HL-60/S4 (cell line): ENCODE results near the gene ACAP1.

ENCODE experiments used
- in situ Hi-C: fragments of 300-500 bp; cut with MboI; formaldehyde crosslinking; loops from 2 replicates; pipeline ENCODE4 v1.14.3; 2022; ENCODE audit warnings: low sequenced_read_pairs

Gene ACAP1, protein sequence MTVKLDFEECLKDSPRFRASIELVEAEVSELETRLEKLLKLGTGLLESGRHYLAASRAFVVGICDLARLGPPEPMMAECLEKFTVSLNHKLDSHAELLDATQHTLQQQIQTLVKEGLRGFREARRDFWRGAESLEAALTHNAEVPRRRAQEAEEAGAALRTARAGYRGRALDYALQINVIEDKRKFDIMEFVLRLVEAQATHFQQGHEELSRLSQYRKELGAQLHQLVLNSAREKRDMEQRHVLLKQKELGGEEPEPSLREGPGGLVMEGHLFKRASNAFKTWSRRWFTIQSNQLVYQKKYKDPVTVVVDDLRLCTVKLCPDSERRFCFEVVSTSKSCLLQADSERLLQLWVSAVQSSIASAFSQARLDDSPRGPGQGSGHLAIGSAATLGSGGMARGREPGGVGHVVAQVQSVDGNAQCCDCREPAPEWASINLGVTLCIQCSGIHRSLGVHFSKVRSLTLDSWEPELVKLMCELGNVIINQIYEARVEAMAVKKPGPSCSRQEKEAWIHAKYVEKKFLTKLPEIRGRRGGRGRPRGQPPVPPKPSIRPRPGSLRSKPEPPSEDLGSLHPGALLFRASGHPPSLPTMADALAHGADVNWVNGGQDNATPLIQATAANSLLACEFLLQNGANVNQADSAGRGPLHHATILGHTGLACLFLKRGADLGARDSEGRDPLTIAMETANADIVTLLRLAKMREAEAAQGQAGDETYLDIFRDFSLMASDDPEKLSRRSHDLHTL

GRCh38 chr17:7336240-7337175 lies at the start of gene ACAP1:
TSS of gene ACAP1 (plus strand) at chr17:7336529. CDS start at chr17:7336735, 206 bp downstream.
- in situ Hi-C loops, result no loop called here

DNA sequence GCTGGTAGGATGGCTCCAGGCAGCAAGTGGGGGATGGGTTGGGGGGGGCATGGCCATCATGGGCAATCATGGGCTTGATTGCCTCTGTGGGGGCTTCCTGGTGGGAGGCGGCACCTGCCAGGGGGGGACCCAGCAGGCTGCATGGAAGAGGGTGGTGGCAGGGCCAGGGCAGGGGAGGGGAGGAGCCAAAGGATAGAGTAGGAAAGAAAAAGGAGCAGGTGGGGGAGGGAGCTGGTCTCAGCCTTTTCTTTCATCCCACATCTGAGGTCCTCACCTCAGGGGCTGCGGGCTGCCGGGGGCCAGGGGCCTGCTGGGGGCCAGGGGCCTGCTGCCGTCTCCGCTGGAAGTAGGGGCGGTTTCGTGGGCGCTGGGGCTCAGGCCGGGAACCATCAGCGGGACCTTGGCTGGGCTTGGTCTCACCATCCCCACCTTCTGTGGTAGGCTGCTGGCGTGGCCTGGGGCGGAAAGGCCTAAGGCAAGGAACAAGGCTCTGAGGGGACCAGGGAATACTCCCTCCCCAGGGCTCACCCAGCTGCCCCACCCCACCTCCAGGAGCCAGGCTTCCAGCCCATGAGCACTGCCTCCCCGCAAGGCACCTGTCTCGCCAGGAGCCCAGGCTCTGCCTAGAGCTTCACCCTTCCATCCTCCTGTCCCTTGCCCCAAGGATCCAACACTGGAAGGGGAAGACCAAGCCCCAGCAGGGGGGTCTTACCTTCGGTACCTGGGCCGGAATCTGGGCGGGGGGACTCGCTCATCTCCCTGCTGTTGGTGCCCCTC lies 46.9 kb upstream of the ACAP1 start:
- in situ Hi-C loops, result loop anchor here (10.0 kb wide), 1 partner anchor 245 kb away; the partner anchor contains the start of gene SLC16A11

DNA sequence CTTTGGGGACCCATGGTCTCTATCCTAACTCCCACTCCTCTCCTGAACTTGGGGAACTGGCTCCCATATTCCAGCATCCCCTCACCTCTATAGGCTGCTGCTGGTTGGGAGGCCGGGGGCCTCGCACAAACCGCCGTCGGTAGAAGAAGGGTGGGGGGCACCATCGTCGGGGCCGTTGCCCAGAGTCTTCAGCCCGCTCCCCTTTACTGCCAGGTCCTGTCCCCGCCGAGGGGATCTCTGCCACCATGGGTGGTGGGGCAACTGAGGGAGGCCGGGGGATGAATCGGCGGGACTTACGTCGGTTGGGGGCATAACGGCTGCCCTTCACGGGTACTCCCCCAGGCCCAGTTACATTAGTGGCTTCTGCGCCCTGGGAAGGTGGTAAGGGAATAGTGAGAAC lies 46.2 kb upstream of the ACAP1 start:
- in situ Hi-C loops, result loop anchor here (10.0 kb wide), 1 partner anchor 245 kb away; the partner anchor contains the start of gene SLC16A11

- in situ Hi-C loops, result loop anchor here (10.0 kb wide), 1 partner anchor 246 kb away; the partner anchor contains the start of gene SLC16A11
These were observed 45.6 kb upstream of the ACAP1 start for GRCh38 chr17:7290685-7291084.

GRCh38 chr17:7292194-7292593 lies 44.1 kb upstream of the ACAP1 start:
- in situ Hi-C loops, result loop anchor here (10.0 kb wide), 1 partner anchor 247 kb away; the partner anchor contains the start of gene SLC16A11

DNA sequence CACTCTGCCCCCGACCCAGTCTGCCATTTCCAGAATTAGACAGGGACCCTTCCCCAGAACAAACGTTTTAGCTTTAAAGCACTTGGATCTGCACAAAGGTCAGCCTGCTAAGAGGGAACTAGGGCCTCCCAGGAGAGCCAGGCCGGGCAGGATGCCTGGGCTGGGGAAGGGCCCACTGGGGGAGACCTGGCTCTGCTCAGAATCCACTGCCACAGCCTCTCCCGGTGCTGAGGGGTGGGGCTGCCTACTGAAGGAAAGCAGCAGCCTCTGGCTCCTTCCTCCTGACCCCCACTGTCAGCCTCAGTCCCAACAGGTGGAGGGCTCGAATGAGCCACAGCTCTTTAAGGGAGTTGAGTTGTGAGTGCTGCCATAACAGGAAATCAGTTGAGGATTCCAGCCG lies 43.6 kb upstream of the ACAP1 start:
- in situ Hi-C loops, result loop anchor here (10.0 kb wide), 1 partner anchor 248 kb away; the partner anchor contains the start of gene SLC16A11

- in situ Hi-C loops, result loop anchor here (10.0 kb wide), 1 partner anchor 248 kb away; the partner anchor contains the start of gene SLC16A11
These were observed 43.2 kb upstream of the ACAP1 start for GRCh38 chr17:7293159-7293558.

GRCh38 chr17:7293816-7294613 lies 42.3 kb upstream of the ACAP1 start:
- in situ Hi-C loops, result loop anchor here (10.0 kb wide), 1 partner anchor 249 kb away; the partner anchor contains the start of gene SLC16A11

- in situ Hi-C loops, result loop anchor here (10.0 kb wide), 1 partner anchor 250 kb away; the partner anchor contains the start of gene SLC16A11
These were observed 41.6 kb upstream of the ACAP1 start, which contains the start of gene YBX2 for GRCh38 chr17:7294614-7295153. TSS of gene YBX2 (minus strand) at chr17:7294639. CDS start at chr17:7294500, 139 bp downstream.

DNA sequence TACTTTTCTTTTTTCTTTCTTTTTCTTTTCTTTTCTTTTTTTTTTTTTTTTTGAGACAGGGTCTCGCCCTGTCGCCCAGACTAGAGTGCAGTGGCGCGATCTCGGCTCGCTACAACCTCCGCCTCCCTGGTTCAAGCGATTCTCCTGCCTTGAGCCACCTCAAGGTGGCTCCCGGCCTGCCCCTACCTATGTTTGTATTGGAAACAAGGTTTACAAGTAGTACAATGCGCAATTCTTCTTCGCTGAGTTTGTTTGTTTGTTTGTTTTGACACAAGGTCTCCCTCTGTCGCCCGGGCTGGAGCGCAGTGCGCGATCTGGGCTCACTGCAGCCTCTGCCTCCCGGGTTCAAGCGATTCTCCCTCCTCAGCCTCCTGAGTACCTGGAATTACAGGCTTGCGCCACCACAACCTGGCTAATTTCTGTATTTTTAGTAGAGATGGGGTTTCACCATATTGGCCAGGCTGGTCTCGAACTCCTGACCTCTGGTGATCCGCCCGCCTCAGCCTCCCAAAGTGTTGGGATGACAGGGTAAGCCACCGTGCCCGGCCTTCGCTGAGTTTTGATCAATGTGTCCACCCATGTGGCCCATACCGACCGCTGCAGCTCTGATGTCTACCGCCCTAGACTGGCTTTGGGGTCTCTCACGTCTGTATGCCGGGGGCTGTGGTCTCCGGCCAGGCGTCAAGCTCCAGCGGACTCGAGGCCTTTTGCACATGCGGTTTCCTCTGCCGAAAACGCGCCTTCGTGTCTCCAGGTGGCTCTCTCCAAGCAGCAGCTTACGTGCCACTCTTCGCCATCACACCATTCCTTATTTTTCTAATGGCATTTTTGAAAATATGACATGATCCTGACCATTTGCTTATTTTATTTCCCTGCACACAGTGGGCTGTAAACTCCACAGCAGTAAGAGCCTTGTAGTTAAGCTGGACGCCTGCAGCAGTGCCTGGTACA lies 40.8 kb upstream of the ACAP1 start:
- in situ Hi-C loops, result loop anchor here (10.0 kb wide), 1 partner anchor 251 kb away; the partner anchor contains the start of gene SLC16A11

- in situ Hi-C loops, result loop anchor here (10.0 kb wide), 1 partner anchor 252 kb away; the partner anchor contains the start of gene SLC16A11
These were observed 40.0 kb upstream of the ACAP1 start for GRCh38 chr17:7296189-7296861.

GRCh38 chr17:7304179-7304578 lies 32.1 kb upstream of the ACAP1 start:
- in situ Hi-C loops, result no loop called here

DNA sequence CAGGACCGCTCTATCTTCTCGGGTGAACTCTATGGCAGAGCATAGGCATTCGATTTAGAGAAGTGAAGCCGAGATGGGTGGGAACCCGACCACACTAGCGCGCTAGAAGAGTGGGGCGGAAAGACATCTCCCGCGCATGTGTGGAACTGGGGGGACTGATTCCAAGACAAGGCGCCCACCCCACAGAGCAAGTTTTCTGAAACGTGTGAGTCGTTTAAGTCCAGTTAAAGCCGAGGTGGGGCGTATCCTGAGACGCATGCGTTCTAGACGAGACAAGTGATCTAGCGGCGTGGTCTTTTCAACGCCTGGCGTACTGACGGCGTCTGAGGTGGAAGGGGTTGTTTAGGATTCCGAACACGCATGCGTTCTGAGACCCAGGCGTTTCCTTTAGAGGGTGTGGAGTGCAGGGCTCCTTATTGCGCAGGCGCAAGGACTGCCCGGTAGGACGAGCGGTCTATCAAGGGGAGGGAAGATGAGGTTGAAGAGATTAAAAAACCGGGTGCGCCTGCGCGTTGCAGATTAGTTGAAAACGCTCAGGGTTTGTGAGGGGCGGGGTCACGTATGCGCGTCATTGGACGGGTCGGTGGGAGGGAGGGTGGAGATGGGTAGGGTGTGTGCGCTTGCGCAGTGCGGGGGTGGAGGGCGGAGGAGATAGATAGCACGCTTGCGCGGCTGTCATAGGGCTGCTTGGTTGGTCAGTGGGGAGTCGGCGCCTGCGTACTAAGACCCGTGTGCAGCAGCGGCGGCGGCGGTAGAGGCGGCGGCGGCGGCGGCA lies 29.2 kb upstream of the ACAP1 start, which contains the start of gene EIF5A:
TSS of gene EIF5A (plus strand) at position 718 of the 775 bp plus-strand sequence. CDS start 2,008 bp downstream, outside the sequence.
- in situ Hi-C loops, result no loop called here

DNA sequence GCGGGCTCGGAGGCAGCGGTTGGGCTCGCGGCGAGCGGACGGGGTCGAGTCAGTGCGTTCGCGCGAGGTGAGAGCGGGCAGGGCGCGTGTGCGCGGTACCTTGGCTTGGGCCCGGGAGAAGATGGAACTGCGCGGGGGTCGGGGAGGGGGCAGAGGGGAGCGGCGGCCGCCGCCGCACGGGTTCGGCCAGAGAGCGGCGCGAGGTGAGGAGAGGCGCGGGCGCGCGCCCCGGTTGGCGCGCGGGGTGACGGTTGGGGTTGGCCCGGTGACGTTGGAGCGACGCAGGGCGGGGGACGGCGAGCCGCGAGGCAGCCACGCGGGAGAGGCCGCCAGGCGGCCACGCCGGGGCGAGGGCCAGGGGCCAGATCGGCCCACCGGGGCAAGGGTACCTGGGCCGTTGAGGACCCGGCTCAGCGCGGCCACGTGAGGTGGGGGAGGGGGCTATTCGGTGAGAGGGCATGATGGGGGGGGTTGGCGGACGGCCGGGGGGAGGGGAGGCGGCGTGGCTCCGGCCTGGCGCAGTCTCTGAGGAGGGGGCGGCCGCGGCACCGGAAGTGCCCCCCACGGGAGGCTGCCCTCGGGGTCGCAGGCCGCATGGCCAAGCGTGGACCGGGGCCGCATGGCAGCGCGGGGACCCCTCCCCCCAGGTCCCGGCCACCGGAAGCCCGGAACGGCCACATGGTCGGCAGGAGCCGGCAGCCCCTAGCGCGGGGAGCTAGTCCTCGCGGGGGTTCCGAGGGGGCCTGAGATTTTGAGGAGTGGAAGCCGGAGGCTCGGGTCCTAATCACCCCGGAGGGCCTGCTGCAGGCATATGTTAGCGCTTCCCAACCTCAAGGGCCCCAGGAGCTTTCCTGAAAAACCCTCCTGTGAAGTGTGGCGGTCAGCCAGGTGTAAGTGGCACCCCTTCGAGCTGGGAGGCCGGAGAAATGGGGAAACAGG lies 28.4 kb upstream of the ACAP1 start:
- in situ Hi-C loops, result no loop called here
